HG03196 (cell line): ENCODE measurements around the gene GPC1.
"Not testable (repeated sequence)": the region's sequence is repeated elsewhere in the genome, so short reads cannot be mapped to it uniquely, and the experiment has no call there.

Source experiments
- ATAC-seq: cut with Tn5 transposase; IDR thresholded peaks from one replicate; pipeline ENCODE4 v1.9.1; 2021; ENCODE audit not compliant: unreplicated experiment

Gene GPC1

GRCh38 chr2:240465765-240466578 is 30.5 kb downstream of the GPC1 start:
- ATAC-seq, result no peak

- ATAC-seq, result no peak
Measured at GRCh38 chr2:240466579-240467148, 31.2 kb downstream of the GPC1 start.

GRCh38 chr2:240467149-240467642 is 31.7 kb downstream of the GPC1 start:
- ATAC-seq, result no peak

GRCh38 chr2:240467659-240468302 is 32.3 kb downstream of the GPC1 start:
- no peak for ATAC-seq

GRCh38 chr2:240468303-240469238 is 33.1 kb downstream of the GPC1 start:
- ATAC-seq, result no peak

- ATAC-seq, result no peak
Measured at GRCh38 chr2:240469239-240469636, 33.8 kb downstream of the GPC1 start.

GRCh38 chr2:240469740-240470139 is 34.3 kb downstream of the GPC1 start:
- ATAC-seq, result no peak

GRCh38 chr2:240472078-240472790 is 36.8 kb downstream of the GPC1 start:
- ATAC-seq, result no peak

- ATAC-seq, result no peak
Measured at GRCh38 chr2:240473211-240473610, 37.7 kb downstream of the GPC1 start.

- ATAC-seq, result no peak
Measured at GRCh38 chr2:240477916-240478315, 42.5 kb downstream of the GPC1 start.

- ATAC-seq, result no peak
Measured at GRCh38 chr2:240478346-240479110, 43.1 kb downstream of the GPC1 start.

GRCh38 chr2:240479111-240479501 is 43.6 kb downstream of the GPC1 start:
- ATAC-seq, result no peak

- no peak for ATAC-seq
Measured at GRCh38 chr2:240480834-240481623, 45.6 kb downstream of the GPC1 start.

GRCh38 chr2:240481720-240482119 is 46.3 kb downstream of the GPC1 start:
- ATAC-seq, result no peak

GRCh38 chr2:240482141-240482540 is 46.7 kb downstream of the GPC1 start:
- no peak for ATAC-seq

GRCh38 chr2:240491483-240491882 is 56.0 kb downstream of the GPC1 start:
- ATAC-seq, result no peak

- ATAC-seq, result no peak
Measured at GRCh38 chr2:240494194-240494793, 58.8 kb downstream of the GPC1 start.

GRCh38 chr2:240494942-240495341 is 59.5 kb downstream of the GPC1 start:
- ATAC-seq, result not testable (repeated sequence)
